Epithelial cell of esophagus (primary cell): ENCODE data around the gene KCNK13.

Source experiments
- DNase-seq: peaks from one replicate; pipeline ENCODE4 v3.0.0; 2010; ENCODE audit warnings: low read depth
- H3K4me3 ChIP-seq: 2 replicates; pipeline ENCODE4 v1.5.1; 2011; ENCODE audit warnings: mild to moderate bottlenecking, low read length, control low read depth
- TF ChIP-seq, protein P1 (sequence below): IDR thresholded peaks from 2 replicates; pipeline ENCODE4 v1.5.1; 2011; ENCODE audit warnings: low read depth, mild to moderate bottlenecking, low read length, control low read depth, inconsistent platforms; ENCODE audit not compliant: insufficient read depth; ENCODE audit errors: missing control alignments

The KCNK13 gene

GRCh38 chr14:90140956-90141316 lies 79.1 kb downstream of the KCNK13 start:
- peak; percentile 33 for DNase-seq
- no peak overlapping the region for H3K4me3 ChIP-seq
- TF ChIP-seq, protein P1, sequence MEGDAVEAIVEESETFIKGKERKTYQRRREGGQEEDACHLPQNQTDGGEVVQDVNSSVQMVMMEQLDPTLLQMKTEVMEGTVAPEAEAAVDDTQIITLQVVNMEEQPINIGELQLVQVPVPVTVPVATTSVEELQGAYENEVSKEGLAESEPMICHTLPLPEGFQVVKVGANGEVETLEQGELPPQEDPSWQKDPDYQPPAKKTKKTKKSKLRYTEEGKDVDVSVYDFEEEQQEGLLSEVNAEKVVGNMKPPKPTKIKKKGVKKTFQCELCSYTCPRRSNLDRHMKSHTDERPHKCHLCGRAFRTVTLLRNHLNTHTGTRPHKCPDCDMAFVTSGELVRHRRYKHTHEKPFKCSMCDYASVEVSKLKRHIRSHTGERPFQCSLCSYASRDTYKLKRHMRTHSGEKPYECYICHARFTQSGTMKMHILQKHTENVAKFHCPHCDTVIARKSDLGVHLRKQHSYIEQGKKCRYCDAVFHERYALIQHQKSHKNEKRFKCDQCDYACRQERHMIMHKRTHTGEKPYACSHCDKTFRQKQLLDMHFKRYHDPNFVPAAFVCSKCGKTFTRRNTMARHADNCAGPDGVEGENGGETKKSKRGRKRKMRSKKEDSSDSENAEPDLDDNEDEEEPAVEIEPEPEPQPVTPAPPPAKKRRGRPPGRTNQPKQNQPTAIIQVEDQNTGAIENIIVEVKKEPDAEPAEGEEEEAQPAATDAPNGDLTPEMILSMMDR: no peak

GRCh38 chr14:90153429-90153828 lies 91.6 kb downstream of the KCNK13 start:
- TF ChIP-seq, protein P1: no peak

GRCh38 chr14:90154110-90154509 lies 92.3 kb downstream of the KCNK13 start:
- no peak overlapping the region for H3K4me3 ChIP-seq
- TF ChIP-seq, protein P1: no peak
- DNase-seq: no peak

More at GRCh38 chr14:90153429-90153828, 91.6 kb downstream of the KCNK13 start:
- DNase-seq: no peak
- H3K4me3 ChIP-seq: no peak overlapping the region

GRCh38 chr14:90159146-90159545 lies 97.4 kb downstream of the KCNK13 start:
- TF ChIP-seq, protein P1: no peak

GRCh38 chr14:90159688-90160087 lies 97.9 kb downstream of the KCNK13 start:
- TF ChIP-seq, protein P1: no peak
- no peak overlapping the region for H3K4me3 ChIP-seq
- DNase-seq: no peak

More at GRCh38 chr14:90159146-90159545, 97.4 kb downstream of the KCNK13 start:
- no peak overlapping the region for H3K4me3 ChIP-seq
- DNase-seq: no peak

- DNase-seq: no peak
- TF ChIP-seq, protein P1: no peak
- H3K4me3 ChIP-seq: no peak overlapping the region
Measured at GRCh38 chr14:90161129-90161528, 99.3 kb downstream of the KCNK13 start.

GRCh38 chr14:90168425-90169105 lies 106.8 kb downstream of the KCNK13 start:
- TF ChIP-seq, protein P1: no peak
- H3K4me3 ChIP-seq: no peak overlapping the region
- peak; percentile 50 for DNase-seq
